HL-60 (cell line): ENCODE data around the gene ATP2A2.

ENCODE experiments used
- DNase-seq, 2 experiments: peaks; one replicate each; pipeline ENCODE4 v3.0.0-alpha.2; 2010 to 2020; ENCODE audit warnings: low read depth in 1 of 2, low spot score in 1 of 2
- H3K27ac ChIP-seq: fragments of 250-450 bp; sonication (Bioruptor Pico); replicated peaks from 2 replicates; pipeline ENCODE4 v1.5.1; 2020; ENCODE audit warnings: mild to moderate bottlenecking, moderate library complexity
- H3K27me3 ChIP-seq: fragments of 250-450 bp; sonication (Bioruptor Pico); 2 replicates; pipeline ENCODE4 v1.5.1; 2021; ENCODE audit warnings: mild to moderate bottlenecking, moderate library complexity; ENCODE audit not compliant: insufficient read depth, poor library complexity, severe bottlenecking
- H3K4me3 ChIP-seq: replicated peaks from 2 replicates; pipeline ENCODE4 v1.5.1; 2011; ENCODE audit warnings: mild to moderate bottlenecking, control low read depth, low read length; ENCODE audit not compliant: insufficient read depth
- CTCF ChIP-seq: IDR thresholded peaks from one replicate; pipeline ENCODE4 v1.5.1; 2011; ENCODE audit warnings: low read length, control low read depth, inconsistent platforms; ENCODE audit not compliant: insufficient read depth
- GABPA ChIP-seq: IDR thresholded peaks from 2 replicates; pipeline ENCODE4 v1.6.1; 2012; ENCODE audit warnings: low read depth
- POLR2AphosphoS5 ChIP-seq: IDR thresholded peaks from 2 replicates; pipeline ENCODE4 v1.6.1; 2012; ENCODE audit warnings: low read depth
- REST ChIP-seq: IDR thresholded peaks from 2 replicates; pipeline ENCODE4 v1.6.1; 2012; ENCODE audit warnings: low read depth; ENCODE audit not compliant: insufficient replicate concordance
- SPI1 ChIP-seq: IDR thresholded peaks from 2 replicates; pipeline ENCODE4 v1.6.1; 2012; ENCODE audit warnings: low read depth, mild to moderate bottlenecking, borderline replicate concordance

The ATP2A2 gene

DNA sequence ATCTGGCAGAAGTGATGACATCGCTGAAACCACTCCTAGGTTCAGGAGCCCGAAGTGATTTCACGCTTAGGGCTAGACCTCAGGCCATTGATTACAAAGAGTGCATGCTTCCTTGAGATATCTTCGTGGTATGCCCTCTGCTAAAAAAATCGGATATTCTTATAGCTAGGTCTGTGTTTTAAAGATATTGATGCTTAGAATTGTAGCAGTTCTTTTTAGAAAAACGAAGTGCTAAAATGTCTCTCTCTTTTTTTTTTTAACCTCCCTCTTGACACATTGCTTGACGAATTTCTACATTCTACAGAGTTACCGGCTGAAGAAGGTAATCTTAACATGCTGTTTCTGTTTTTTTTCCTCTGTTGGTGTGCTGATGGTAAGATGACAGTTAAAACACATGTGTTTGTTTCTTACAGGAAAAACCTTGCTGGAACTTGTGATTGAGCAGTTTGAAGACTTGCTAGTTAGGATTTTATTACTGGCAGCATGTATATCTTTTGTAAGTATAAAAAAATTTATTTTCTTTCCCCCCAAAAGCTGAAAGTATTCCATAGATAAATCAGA lies 1.3 kb downstream of the ATP2A2 start:
- no peaks in the 10 kb centered on the region for H3K27me3 ChIP-seq
- H3K27ac ChIP-seq, result peak overlapping the region; percentile 83
- peak overlapping the region; percentile 83 for H3K4me3 ChIP-seq
- no peak for TF ChIP-seq REST
- DNase-seq, result no peak

DNA sequence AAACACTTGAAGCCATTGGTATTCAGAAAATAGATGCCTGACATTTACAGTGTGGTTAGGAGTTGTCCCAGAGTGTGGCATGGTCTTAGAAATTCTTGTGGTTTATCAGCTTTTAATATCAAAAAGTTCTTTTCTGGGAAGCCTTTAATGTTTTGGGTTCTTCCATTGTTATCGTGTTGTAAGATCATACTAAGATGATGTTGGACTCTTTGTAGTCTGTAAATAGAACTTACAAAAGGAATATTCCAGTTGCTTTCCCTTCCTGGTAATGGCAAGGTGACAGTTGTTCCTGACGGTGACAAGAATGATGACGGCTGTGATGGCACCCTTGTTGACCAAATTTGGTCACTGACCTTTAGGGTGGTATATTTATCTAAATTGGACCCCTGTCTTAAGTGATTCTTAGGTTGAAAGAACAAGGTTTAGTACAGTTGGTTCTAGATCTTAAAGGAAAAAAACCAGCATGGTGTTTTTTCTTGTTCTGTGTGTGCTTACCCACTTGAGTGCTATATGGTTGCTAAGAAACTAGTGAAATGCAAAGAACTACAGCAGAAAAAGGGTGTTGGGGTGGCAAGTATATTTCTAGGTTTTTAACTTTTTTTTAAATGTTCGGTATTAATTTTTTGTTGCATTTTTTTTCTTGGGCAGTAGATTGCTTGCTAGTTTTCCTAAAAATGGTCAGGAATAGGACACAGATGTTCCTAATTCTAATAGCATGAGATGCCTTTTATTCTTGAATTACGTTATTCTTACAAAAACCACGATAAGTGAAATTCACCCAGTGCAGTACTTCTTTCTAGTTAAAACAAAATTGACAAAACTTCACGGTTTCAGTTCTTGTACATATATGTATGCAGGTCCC lies 2.1 kb downstream of the ATP2A2 start:
- Histone ChIP-seq H3K27me3 (no peaks in the 10 kb centered on the region), H3K27ac (peak overlapping the region; percentile 83), H3K4me3 (peak overlapping the region; percentile 83)
- no peak for TF ChIP-seq REST
- no peak for TF ChIP-seq GABPA
- no peak for TF ChIP-seq POLR2AphosphoS5
- TF ChIP-seq CTCF, result no peak
- TF ChIP-seq SPI1, result no peak
- no peak for DNase-seq

DNA sequence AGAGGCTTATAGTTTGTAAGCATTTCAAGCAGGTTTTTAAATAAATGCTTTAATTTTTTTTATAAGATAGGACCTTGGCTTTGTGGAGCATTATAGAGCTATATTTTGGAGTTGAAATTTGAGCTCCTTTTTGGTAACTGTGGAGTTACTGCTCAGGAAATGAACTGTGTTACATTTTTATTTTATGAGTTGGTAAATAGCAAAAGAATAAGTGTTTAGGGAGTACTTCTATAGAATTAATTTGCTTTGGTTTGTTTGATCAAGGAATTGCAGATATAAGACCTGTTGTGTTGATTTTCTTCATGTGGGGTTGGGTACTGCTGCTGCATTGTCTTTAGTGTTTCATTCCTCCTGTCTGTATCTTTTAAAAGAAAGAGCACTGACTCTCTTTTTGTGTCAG lies 3.5 kb downstream of the ATP2A2 start:
- DNase-seq, result no peak
- Histone ChIP-seq H3K27ac (peak overlapping the region; percentile 83; the same call in 1 of the 2 replicates), H3K27me3 (no peaks in the 10 kb centered on the region), H3K4me3 (peak overlapping the region; percentile 83)
- no peak for TF ChIP-seq POLR2AphosphoS5
- no peak for TF ChIP-seq GABPA
- TF ChIP-seq SPI1, result no peak
- TF ChIP-seq REST, result no peak
- no peak for TF ChIP-seq CTCF
